DMS 273 (cell line): ENCODE measurements around the gene C9orf153.

Experiments used
- DNase-seq: peaks from one replicate; lab custom pipeline; 2025; ENCODE audit not compliant: unreplicated experiment; lab: John Stamatoyannopoulos, UW

The C9orf153 gene

GRCh38 chr9:86272221-86272620 lies 12.8 kb upstream of the C9orf153 start:
- no peak for DNase-seq

- DNase-seq: no peak
Observed at GRCh38 chr9:86263876-86264275, 4.4 kb upstream of the C9orf153 start.

GRCh38 chr9:86262492-86262891 lies 3.0 kb upstream of the C9orf153 start:
- no peak for DNase-seq

- DNase-seq: peak; percentile 88
Observed at GRCh38 chr9:86257391-86257790, 2.1 kb downstream of the C9orf153 start.

GRCh38 chr9:86256653-86257052 lies 2.8 kb downstream of the C9orf153 start:
- no peak for DNase-seq

- no peak for DNase-seq
Observed at GRCh38 chr9:86253577-86253976, 5.9 kb downstream of the C9orf153 start.

GRCh38 chr9:86252870-86253269 lies 6.6 kb downstream of the C9orf153 start:
- DNase-seq: no peak

- DNase-seq: no peak
Observed at GRCh38 chr9:86250123-86250522, 9.3 kb downstream of the C9orf153 start.

- DNase-seq: no peak
Observed at GRCh38 chr9:86248746-86249145, 10.7 kb downstream of the C9orf153 start.

- DNase-seq: peak; percentile 13
Observed at GRCh38 chr9:86246752-86247161, 12.7 kb downstream of the C9orf153 start.

- DNase-seq: no peak
Observed at GRCh38 chr9:86242071-86242470, 17.4 kb downstream of the C9orf153 start.

- DNase-seq: no peak
Observed at GRCh38 chr9:86241216-86241615, 18.2 kb downstream of the C9orf153 start.

- DNase-seq: no peak
Observed at GRCh38 chr9:86238861-86239770, 20.3 kb downstream of the C9orf153 start.

- DNase-seq: no peak
Observed at GRCh38 chr9:86230858-86231257, 28.6 kb downstream of the C9orf153 start.

- DNase-seq: no peak
Observed at GRCh38 chr9:86222667-86223066, 36.8 kb downstream of the C9orf153 start.

- DNase-seq: no peak
Observed at GRCh38 chr9:86219606-86220005, 39.9 kb downstream of the C9orf153 start.

- DNase-seq: peak; percentile 14
Observed at GRCh38 chr9:86217076-86217755, 42.2 kb downstream of the C9orf153 start.

GRCh38 chr9:86207193-86207592 lies 52.3 kb downstream of the C9orf153 start:
- DNase-seq: no peak

- DNase-seq: peak; percentile 59
Observed at GRCh38 chr9:86202338-86202882, 57.0 kb downstream of the C9orf153 start.

GRCh38 chr9:86201474-86202337 lies 57.8 kb downstream of the C9orf153 start:
- peak; percentile 23 for DNase-seq

- DNase-seq: no peak
Observed at GRCh38 chr9:86200599-86201162, 58.8 kb downstream of the C9orf153 start.
